HepG2 (cell line): ENCODE data around the gene ARL5C. TPM values are rescaled to one million over a fixed set of nuclear protein-coding genes. Genes with fewer than 3 reads are reported as not detected.

Experiments used
- ATAC-seq: fragments of 200-7000 bp; cut with Tn5 transposase; 3 replicates; pipeline ENCODE4 v1.9.1; 2020; ENCODE audit warnings: mild to moderate bottlenecking, moderate library complexity
- BruUV-seq: library from RNA; stranded (reverse); fragments of 400-500 nt; replicated peaks from 2 replicates; lab custom pipeline; 2021; lab: Mats Ljungman, UMichigan
- CTCF ChIA-PET: fragments of 300-600 bp; formaldehyde crosslinking; extraction: SDS; loops from one replicate; lab custom pipeline; 2021; ENCODE audit warnings: low total read pairs, inconsistent platforms, low intra/inter-chr PET ratio; lab: Yijun Ruan, JAX
- POLR2A ChIA-PET: fragments of 350-600 bp; sonication (Branson Sonifier 250); formaldehyde crosslinking; loops from one replicate; lab custom pipeline; 2020; ENCODE audit warnings: antibody characterized with exemption, inconsistent platforms; lab: Yijun Ruan, JAX
- DNase-seq: peaks from one replicate; pipeline ENCODE4 v3.0.0-alpha.2; 2015; ENCODE audit warnings: low spot score
- FAIRE-seq: peaks from 3 replicates; lab custom pipeline; 2011; peaks lifted over from hg19 to GRCh38; lab: Jason Lieb, UNC
- H2AFZ ChIP-seq: one replicate; pipeline ENCODE4 v1.6.1; 2011; ENCODE audit warnings: low read length, inconsistent platforms
- H3K27ac ChIP-seq: fragments of 300-600 bp; 3 replicates; pipeline ENCODE4 v1.8.0; 2011; ENCODE audit warnings: mixed run types, mild to moderate bottlenecking, mixed read lengths, low read length, inconsistent platforms; ENCODE audit not compliant: insufficient read depth; ENCODE audit errors: extremely low read length
- H3K27me3 ChIP-seq, 2 experiments: fragments of 200-600 bp in 1 of 2; 2 replicates in 1 of 2; 3 replicates in 1 of 2; pipeline versions ENCODE4 v1.6.0 to v1.8.0; 2011; ENCODE audit warnings: low read length in 2 of 2, mild to moderate bottlenecking in 2 of 2, moderate library complexity in 2 of 2, inconsistent platforms in 1 of 2; ENCODE audit not compliant: insufficient read depth in 2 of 2, control insufficient read depth in 1 of 2
- H3K36me3 ChIP-seq, 2 experiments: fragments of 200-600 bp in 1 of 2; replicated peaks in 1 of 2; 2 replicates in 1 of 2; 3 replicates in 1 of 2; pipeline versions ENCODE4 v1.5.1 to v1.8.0; 2011; ENCODE audit warnings: low read length in 2 of 2, inconsistent platforms in 1 of 2; ENCODE audit not compliant: insufficient read depth in 2 of 2, control insufficient read depth in 1 of 2
- H3K4me1 ChIP-seq: 2 replicates; pipeline ENCODE4 v1.5.1; 2012; ENCODE audit warnings: low read length, inconsistent platforms; ENCODE audit not compliant: insufficient read depth
- H3K4me2 ChIP-seq: 2 replicates; pipeline ENCODE4 v1.6.0; 2011; ENCODE audit warnings: low read depth, low read length, inconsistent platforms
- H3K4me3 ChIP-seq, 3 experiments: fragments of 200-600 bp in 1 of 3; sonication (generic), shearing (Covaris generic) in 1 of 3; replicated peaks in 1 of 3; 2 replicates each; pipeline ENCODE4 v1.5.1; 2011 to 2016; ENCODE audit warnings: low read length in 3 of 3, inconsistent platforms in 2 of 3, low read depth in 2 of 3, mild to moderate bottlenecking in 2 of 3, control low read depth in 1 of 3, mixed read lengths in 1 of 3; ENCODE audit not compliant: insufficient read depth in 1 of 3
- H3K79me2 ChIP-seq: one replicate; pipeline ENCODE4 v1.6.1; 2011; ENCODE audit warnings: low read length, inconsistent platforms; ENCODE audit not compliant: insufficient read depth
- H3K9ac ChIP-seq: 2 replicates; pipeline ENCODE4 v1.6.0; 2011; ENCODE audit warnings: mild to moderate bottlenecking, low read depth, low read length, inconsistent platforms; ENCODE audit not compliant: insufficient read depth
- H3K9me3 ChIP-seq: 2 replicates; pipeline ENCODE4 v1.5.1; 2012; ENCODE audit warnings: mild to moderate bottlenecking, low read length
- H4K20me1 ChIP-seq: 2 replicates; pipeline ENCODE4 v1.6.0; 2011; ENCODE audit warnings: inconsistent platforms, mild to moderate bottlenecking, low read length, moderate library complexity; ENCODE audit not compliant: insufficient read depth
- ASH2L ChIP-seq: fragments of 300-600, 200-600 bp; sonication (generic); IDR thresholded peaks from 2 replicates; pipeline ENCODE4 v1.7.0; 2017; ENCODE audit warnings: low read depth, mild to moderate bottlenecking, moderate library complexity, mixed read lengths, low read length; ENCODE audit not compliant: insufficient read length
- CAMTA2 ChIP-seq: sonication (generic); formaldehyde crosslinking; IDR thresholded peaks from 2 replicates; pipeline ENCODE4 v1.4.0; 2020; ENCODE audit warnings: mild to moderate bottlenecking, missing genetic modification reagents, borderline replicate concordance
- ELF4 ChIP-seq: sonication (generic); formaldehyde crosslinking; IDR thresholded peaks from 2 replicates; pipeline ENCODE4 v1.5.0; 2020; ENCODE audit warnings: missing genetic modification reagents, mild to moderate bottlenecking, moderate library complexity, borderline replicate concordance
- HOXA9 ChIP-seq: sonication (generic); formaldehyde crosslinking; IDR thresholded peaks from 2 replicates; pipeline ENCODE4 v1.8.1; 2022; ENCODE audit warnings: missing genetic modification reagents, mild to moderate bottlenecking, moderate library complexity, borderline replicate concordance
- LCORL ChIP-seq, 2 experiments: fragments of 450-650 bp in 1 of 2; sonication (generic) in 1 of 2; formaldehyde crosslinking in 1 of 2; IDR thresholded peaks; 2 replicates each; pipeline versions ENCODE4 v1.5.0 to v1.6.1; 2017 to 2020; ENCODE audit warnings: antibody characterized with exemption in 1 of 2, missing genetic modification reagents in 1 of 2
- MAFK ChIP-seq, 2 experiments: IDR thresholded peaks in 1 of 2; conservative IDR thresholded peaks in 1 of 2; 2 replicates each; pipeline ENCODE4 v1.6.1; 2011; ENCODE audit warnings: improper control_type of control experiment in 2 of 2, low read length in 2 of 2
- RORA ChIP-seq: sonication (generic); formaldehyde crosslinking; IDR thresholded peaks from 2 replicates; pipeline ENCODE4 v1.5.0; 2020; ENCODE audit warnings: mild to moderate bottlenecking, missing genetic modification reagents, moderate library complexity
- SRSF9 ChIP-seq: fragments of 200-400 bp; formaldehyde crosslinking; IDR thresholded peaks from 2 replicates; pipeline ENCODE4 v1.6.1; 2018; ENCODE audit warnings: borderline replicate concordance, mild to moderate bottlenecking, low read depth, low read length; ENCODE audit not compliant: insufficient read depth, poor library complexity, severe bottlenecking
- ZBTB40 ChIP-seq, 2 experiments: fragments of 450-650 bp in 1 of 2; sonication (generic) in 1 of 2; formaldehyde crosslinking in 1 of 2; IDR thresholded peaks; 2 replicates each; pipeline versions ENCODE4 v1.6.1 to v1.8.0; 2016 to 2022; ENCODE audit warnings: antibody characterized with exemption in 1 of 2, mild to moderate bottlenecking in 1 of 2, missing genetic modification reagents in 1 of 2
- ZIK1 ChIP-seq: sonication (generic); formaldehyde crosslinking; IDR thresholded peaks from 2 replicates; pipeline ENCODE4 v1.5.0; 2020; ENCODE audit warnings: mild to moderate bottlenecking, low read depth, missing genetic modification reagents, borderline replicate concordance
- ZNF367 ChIP-seq: sonication (generic); formaldehyde crosslinking; IDR thresholded peaks from 2 replicates; pipeline ENCODE4 v1.4.0; 2020; ENCODE audit warnings: missing genetic modification reagents, borderline replicate concordance
- ZNF720 ChIP-seq: sonication (generic); formaldehyde crosslinking; IDR thresholded peaks from 2 replicates; pipeline ENCODE4 v1.4.0; 2020; ENCODE audit warnings: missing genetic modification reagents
- WGBS: methylation state at CpG from one replicate; pipeline ENCODE4 v1.1.6; 2017; ENCODE audit warnings: low lambda C conversion rate; 5-methylcytosine and 5-hydroxymethylcytosine counted together
- in situ Hi-C: cut with HindIII; loops from 2 replicates; pipeline ENCODE4 v1.10.0; 2017; ENCODE audit warnings: low pct_unique_long_range_greater_than_20kb; ENCODE audit not compliant: extremely low pct_ligation_motif_present
- intact Hi-C: fragments of 100-400 bp; cut with micrococcal nuclease; formaldehyde crosslinking; loops from one replicate; pipeline ENCODE4 v1.10.0; 2022; ENCODE audit not compliant: unreplicated experiment
- polyA plus RNA-seq, 8 experiments: library from polyadenylated mRNA; depleted of rRNA in 3 of 8; stranded (reverse) in 7 of 8; unstranded in 1 of 8; fragments of >200 nt; fragmentation: Illumina TruSeq in 4 of 8; extraction: Trizol in 4 of 8; gene quantifications; 2 replicates each; pipeline versions ENCODE4 v1.2.1 to v1.2.3, GENCODE V29; 2011 to 2016; ENCODE audit warnings: low read depth in 4 of 8, missing spikeins in 1 of 8, mixed read lengths in 1 of 8; ENCODE audit not compliant: insufficient read depth in 1 of 8
- total RNA-seq, 5 experiments: library from RNA; depleted of rRNA; stranded (reverse); fragments of >200 nt; fragmentation: Illumina TruSeq; extraction: Trizol; gene quantifications; 2 replicates each; pipeline ENCODE4 v1.2.3, GENCODE V29; 2016; ENCODE audit warnings: low read depth in 1 of 5
- TF ChIP-seq, protein P1 (sequence below): sonication (generic); formaldehyde crosslinking; IDR thresholded peaks from 2 replicates; pipeline ENCODE4 v1.5.0; 2020; ENCODE audit warnings: mild to moderate bottlenecking, missing genetic modification reagents

Gene ARL5C
- total and polyA plus RNA-seq, 2 of the 13 experiments (the other 11 are each of a cell fraction or from before 2014, with no cell fraction given): not detected

- no peaks in the 10 kb centered on the region for H3K9me3 ChIP-seq
- DNase-seq: no peak
- no peak overlapping the region for H3K27ac ChIP-seq
- 89% methylated on average over 10 of the region's 10 CpGs for WGBS
- no peak for FAIRE-seq
- no peak overlapping the region for H3K4me3 ChIP-seq
- peaks cover 31% of the 10 kb centered on the region for H3K4me1 ChIP-seq
- no peak overlapping the region for H2AFZ ChIP-seq
- BruUV-seq: no TSS peak
- no peaks in the 10 kb centered on the region for H4K20me1 ChIP-seq
- no peak overlapping the region for H3K4me2 ChIP-seq
- no peaks in the 10 kb centered on the region for H3K36me3 ChIP-seq
- ChIA-PET POLR2A (no interaction called here), CTCF (interaction anchor here (1.7 kb wide), 1 partner anchor 51 kb away, joined by 6 read pairs; no protein-coding TSS in a partner anchor)
- no peaks in the 10 kb centered on the region for H3K27me3 ChIP-seq
- in situ Hi-C loops (no loop called here), intact Hi-C loops (loop anchor here (5.0 kb wide), 1 partner anchor 49 kb away; no protein-coding TSS in a partner anchor)
- ATAC-seq: no peak
- H3K79me2 ChIP-seq: no peaks in the 10 kb centered on the region
- no peak overlapping the region for H3K9ac ChIP-seq
- no peak for TF ChIP-seq ZNF720 (CRISPR knock-in tag)
- no peak for TF ChIP-seq ZIK1 (CRISPR knock-in tag)
- TF ChIP-seq SRSF9: no peak
- TF ChIP-seq ZBTB40 (IDR thresholded peaks at IDR 0.05): no peak
- TF ChIP-seq ZBTB40 (CRISPR knock-in tag; IDR thresholded peaks at IDR 0.05): no peak
- no peak for TF ChIP-seq ASH2L
- no peak for TF ChIP-seq ELF4 (CRISPR knock-in tag)
- no peak for TF ChIP-seq LCORL (IDR thresholded peaks at IDR 0.05)
- TF ChIP-seq LCORL (CRISPR knock-in tag; IDR thresholded peaks at IDR 0.05): no peak
- TF ChIP-seq, protein P1, sequence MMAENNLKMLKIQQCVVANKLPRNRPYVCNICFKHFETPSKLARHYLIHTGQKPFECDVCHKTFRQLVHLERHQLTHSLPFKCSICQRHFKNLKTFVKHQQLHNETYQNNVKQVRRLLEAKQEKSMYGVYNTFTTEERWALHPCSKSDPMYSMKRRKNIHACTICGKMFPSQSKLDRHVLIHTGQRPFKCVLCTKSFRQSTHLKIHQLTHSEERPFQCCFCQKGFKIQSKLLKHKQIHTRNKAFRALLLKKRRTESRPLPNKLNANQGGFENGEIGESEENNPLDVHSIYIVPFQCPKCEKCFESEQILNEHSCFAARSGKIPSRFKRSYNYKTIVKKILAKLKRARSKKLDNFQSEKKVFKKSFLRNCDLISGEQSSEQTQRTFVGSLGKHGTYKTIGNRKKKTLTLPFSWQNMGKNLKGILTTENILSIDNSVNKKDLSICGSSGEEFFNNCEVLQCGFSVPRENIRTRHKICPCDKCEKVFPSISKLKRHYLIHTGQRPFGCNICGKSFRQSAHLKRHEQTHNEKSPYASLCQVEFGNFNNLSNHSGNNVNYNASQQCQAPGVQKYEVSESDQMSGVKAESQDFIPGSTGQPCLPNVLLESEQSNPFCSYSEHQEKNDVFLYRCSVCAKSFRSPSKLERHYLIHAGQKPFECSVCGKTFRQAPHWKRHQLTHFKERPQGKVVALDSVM: no peak
- no peak for TF ChIP-seq CAMTA2
- TF ChIP-seq HOXA9 (CRISPR knock-in tag): no peak
- no peak for TF ChIP-seq ZNF367
- TF ChIP-seq RORA (CRISPR knock-in tag): no peak
- no peak for TF ChIP-seq MAFK (conservative IDR thresholded peaks at IDR 0.05 in 1 of 2, IDR thresholded peaks at IDR 0.05 in 1 of 2; ENCODE audit: low read length in 2 of 2)
Observed at GRCh38 chr17:39193346-39193745, 27.4 kb upstream of the ARL5C start.
